Spinal cord (tissue), 10 donors: ENCODE results near the gene KRT26. TPM values are rescaled to one million over a fixed set of nuclear protein-coding genes. Genes with fewer than 3 reads are reported as not detected.
"Not testable (repeated sequence)": the region's sequence is repeated elsewhere in the genome, so short reads cannot be mapped to it uniquely, and the experiment has no call there.

Experiments used
- DNase-seq, 6 donors: peaks; one replicate each; pipeline versions ENCODE4 v3.0.0 to v3.0.0-alpha.2; 2013 to 2015; ENCODE audit warnings: low spot score in 6 of 6, low read depth in 4 of 6
- H3K27ac ChIP-seq: one replicate; pipeline ENCODE4 v1.5.1; 2013; ENCODE audit warnings: low read depth, low read length, control low read depth
- H3K27me3 ChIP-seq: one replicate; pipeline ENCODE4 v1.6.1; 2013; ENCODE audit warnings: low read length; ENCODE audit not compliant: control insufficient read depth, insufficient read depth
- H3K36me3 ChIP-seq: one replicate; pipeline ENCODE4 v1.6.1; 2013; ENCODE audit warnings: low read length; ENCODE audit not compliant: control insufficient read depth, insufficient read depth
- H3K4me1 ChIP-seq: one replicate; pipeline ENCODE4 v1.6.1; 2013; ENCODE audit warnings: low read length; ENCODE audit not compliant: control insufficient read depth, insufficient read depth
- H3K4me3 ChIP-seq: one replicate; pipeline ENCODE4 v1.5.1; 2013; ENCODE audit warnings: low read depth, low read length, control low read depth
- H3K9me3 ChIP-seq: one replicate; pipeline ENCODE4 v1.6.1; 2013; ENCODE audit warnings: low read length; ENCODE audit not compliant: control insufficient read depth, insufficient read depth
- WGBS: methylation state at CpG from one replicate; pipeline ENCODE4 v1.1.5; 2013; ENCODE audit warnings: missing lambda C conversion rate; ENCODE audit not compliant: insufficient coverage; 5-methylcytosine and 5-hydroxymethylcytosine counted together
- polyA plus RNA-seq, 2 donors: library from polyadenylated mRNA; unstranded; fragments of 120-200 nt; gene quantifications; one replicate each; pipeline ENCODE4 v1.2.1, GENCODE V29; 2013; ENCODE audit not compliant: insufficient read length in 2 of 2
- total RNA-seq, 2 donors: library from RNA; depleted of rRNA in 1 of 2; stranded (reverse); fragments of 120-200 nt in 1 of 2; fragments of >200 nt in 1 of 2; gene quantifications; one replicate each; pipeline versions ENCODE4 v1.2.3 to v1.2.4, GENCODE V29; 2013 to 2014
- donor health status: healthy.

The KRT26 gene
- total and polyA plus RNA-seq, 4 donors, result not detected

DNA sequence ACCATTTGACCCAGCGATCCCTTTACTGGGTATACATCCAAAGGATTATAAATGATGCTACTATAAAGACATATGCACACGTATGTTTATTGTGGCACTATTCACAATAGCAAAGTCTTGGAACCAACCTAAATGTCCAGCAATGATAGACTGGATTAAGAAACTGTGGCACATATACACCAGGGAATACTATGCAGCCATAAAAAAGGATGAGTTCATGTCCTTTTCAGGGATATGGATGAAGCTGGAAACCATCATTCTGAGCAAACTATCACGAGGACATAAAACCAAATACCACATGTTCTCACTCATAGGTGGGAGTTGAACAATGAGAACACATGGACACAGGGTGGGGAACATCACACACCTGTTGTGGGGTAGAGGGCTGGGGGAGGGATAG lies 42.7 kb upstream of the KRT26 start:
- not testable (repeated sequence) for H3K4me1 ChIP-seq, H3K4me3 ChIP-seq
- no CpG with 5 or more reads among the region's 3 CpGs for WGBS

DNA sequence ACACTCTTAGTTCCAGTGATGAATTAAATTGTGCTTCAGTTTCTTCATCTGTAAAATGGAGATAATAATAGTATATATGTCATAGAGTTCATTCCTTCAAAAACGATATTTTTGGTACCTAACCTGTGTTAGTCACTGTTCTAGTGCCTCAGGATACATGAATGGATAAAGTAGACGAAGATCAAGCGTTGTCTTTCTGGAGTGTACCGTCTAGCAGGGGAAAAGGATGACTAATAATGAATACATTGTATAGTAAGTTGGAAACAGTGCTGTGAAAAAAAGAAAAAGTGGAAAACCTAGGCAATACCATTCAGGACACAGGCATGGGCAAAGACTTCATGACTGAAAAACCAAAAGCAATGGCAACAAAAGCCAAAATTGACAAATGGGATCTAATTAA lies 41.8 kb upstream of the KRT26 start:
- peaks cover 7% of the 10 kb centered on the region for H3K27me3 ChIP-seq
- no peaks in the 10 kb centered on the region for H3K36me3 ChIP-seq
- no peaks in the 10 kb centered on the region for H3K4me1 ChIP-seq
- DNase-seq, result no peak
- no peaks in the 10 kb centered on the region for H3K9me3 ChIP-seq
- WGBS, result 70% methylated on average over 3 of the region's 4 CpGs
- no peak overlapping the region for H3K27ac ChIP-seq
- no peak overlapping the region for H3K4me3 ChIP-seq

More for the DNA sequence above, 42.7 kb upstream of the KRT26 start:
- H3K36me3 ChIP-seq, H3K27ac ChIP-seq, H3K9me3 ChIP-seq, DNase-seq, H3K27me3 ChIP-seq: not testable (repeated sequence)

DNA sequence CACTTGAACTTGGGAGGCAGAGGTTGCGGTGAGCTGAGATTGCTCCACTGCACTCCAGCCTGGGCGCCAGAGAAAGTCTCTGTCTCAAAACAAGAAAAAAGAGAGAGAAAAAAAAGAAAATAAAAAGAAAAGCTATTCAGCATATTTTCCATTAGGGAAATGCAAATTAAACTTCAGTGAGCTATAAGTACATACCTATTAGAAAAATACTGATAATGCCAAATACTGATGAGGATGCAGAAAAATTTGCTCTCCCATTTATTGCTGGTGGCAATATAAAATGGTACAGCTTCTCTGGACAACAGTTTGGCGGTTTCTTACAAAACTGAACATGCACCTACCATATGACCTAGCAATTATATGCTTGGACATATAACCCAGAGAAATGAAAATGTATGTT lies 40.6 kb upstream of the KRT26 start:
- no peaks in the 10 kb centered on the region for H3K4me1 ChIP-seq

DNA sequence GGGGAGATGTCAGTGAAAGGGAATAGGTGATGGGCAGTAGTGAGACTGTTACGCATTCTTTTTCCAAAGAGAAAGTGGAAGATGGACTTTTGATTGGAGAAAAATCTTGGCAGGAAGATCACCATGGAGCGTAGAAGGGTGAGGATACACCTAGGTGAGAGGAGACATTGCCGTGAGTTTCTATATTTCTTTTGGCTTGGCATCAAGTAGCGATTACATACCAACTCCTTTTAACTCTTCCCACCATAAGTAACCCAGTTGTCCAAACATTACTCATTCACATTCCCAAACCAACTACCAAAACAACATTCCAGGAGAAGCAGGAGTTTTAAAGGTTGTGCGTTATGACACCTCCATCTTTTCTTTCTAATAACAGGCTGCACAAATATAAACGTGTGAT lies 38.5 kb upstream of the KRT26 start:
- Histone ChIP-seq H3K9me3 (no peaks in the 10 kb centered on the region), H3K4me1 (no peaks in the 10 kb centered on the region), H3K36me3 (no peaks in the 10 kb centered on the region), H3K27ac (no peak overlapping the region), H3K4me3 (no peak overlapping the region), H3K27me3 (peaks cover 22% of the 10 kb centered on the region)
- DNase-seq, result no peak
- WGBS, result 100% methylated on average over 1 of the region's 6 CpGs

More for the DNA sequence above, 40.6 kb upstream of the KRT26 start:
- Histone ChIP-seq H3K4me3 (no peak overlapping the region), H3K36me3 (no peaks in the 10 kb centered on the region), H3K27ac (no peak overlapping the region), H3K27me3 (peaks cover 9% of the 10 kb centered on the region), H3K9me3 (no peaks in the 10 kb centered on the region)
- no peak for DNase-seq
- 60% methylated on average over 1 of the region's 3 CpGs for WGBS

DNA sequence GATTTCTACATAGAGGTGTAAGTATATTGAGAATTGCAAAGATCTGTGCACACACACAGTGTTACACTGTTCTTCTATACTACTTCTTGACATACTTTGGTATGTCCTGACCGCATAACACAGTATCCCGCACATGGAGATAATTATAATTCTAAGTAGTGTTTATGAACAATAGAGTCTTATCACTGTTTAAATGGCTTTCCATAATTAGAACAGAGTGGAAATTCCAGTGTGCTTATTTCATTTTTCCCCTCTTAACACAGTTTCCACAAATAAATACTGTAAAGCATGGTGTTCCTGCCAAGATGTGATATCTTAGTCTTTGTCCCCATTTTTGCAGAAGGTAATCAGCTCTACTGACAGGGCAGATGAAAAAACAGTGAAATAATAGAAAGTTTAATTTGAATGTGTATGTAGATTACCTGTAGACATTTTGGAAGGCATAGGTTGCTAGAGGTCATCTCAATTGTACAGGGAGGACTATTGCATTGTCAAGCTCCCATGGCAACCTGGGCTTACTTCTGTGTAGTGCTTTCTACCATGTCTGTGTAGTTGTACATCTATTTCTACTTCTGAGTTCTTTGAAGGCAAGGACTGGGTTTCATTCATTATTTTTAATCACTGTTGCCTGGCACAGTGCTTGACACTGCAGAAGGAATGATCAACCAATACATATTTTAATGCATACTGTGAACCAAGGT lies 37.9 kb upstream of the KRT26 start:
- DNase-seq, result no peak
- Histone ChIP-seq H3K27me3 (peaks cover 28% of the 10 kb centered on the region), H3K36me3 (no peaks in the 10 kb centered on the region), H3K4me1 (no peaks in the 10 kb centered on the region), H3K9me3 (no peaks in the 10 kb centered on the region), H3K4me3 (no peak overlapping the region), H3K27ac (no peak overlapping the region)
- no CpG with 5 or more reads among the region's 2 CpGs for WGBS

DNA sequence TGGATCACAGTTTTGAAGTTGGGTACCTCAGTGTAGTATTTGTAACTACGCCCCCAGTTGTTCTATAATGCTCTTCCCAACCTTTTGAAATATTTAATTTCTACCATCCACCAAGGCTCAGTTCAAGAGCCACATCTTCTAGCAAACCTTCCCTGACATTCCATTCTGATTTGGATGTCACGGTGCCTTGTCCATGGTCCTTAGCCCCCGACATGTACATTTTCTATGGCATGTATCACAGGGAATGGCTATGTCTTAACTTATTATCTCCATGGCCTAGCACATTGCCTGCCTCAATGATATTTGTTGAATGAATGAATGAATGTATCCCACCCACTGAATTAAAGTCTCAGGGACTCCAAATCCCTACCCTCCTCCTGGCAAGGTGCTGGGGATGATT lies 34.1 kb upstream of the KRT26 start:
- H3K36me3 ChIP-seq, result no peaks in the 10 kb centered on the region
- H3K4me3 ChIP-seq, result no peak overlapping the region
- no peak overlapping the region for H3K27ac ChIP-seq
- peaks cover 6% of the 10 kb centered on the region for H3K4me1 ChIP-seq
- no peak for DNase-seq
- peaks cover 44% of the 10 kb centered on the region for H3K27me3 ChIP-seq
- WGBS, result 60% methylated on average over 1 of the region's 3 CpGs
- H3K9me3 ChIP-seq, result no peaks in the 10 kb centered on the region

DNA sequence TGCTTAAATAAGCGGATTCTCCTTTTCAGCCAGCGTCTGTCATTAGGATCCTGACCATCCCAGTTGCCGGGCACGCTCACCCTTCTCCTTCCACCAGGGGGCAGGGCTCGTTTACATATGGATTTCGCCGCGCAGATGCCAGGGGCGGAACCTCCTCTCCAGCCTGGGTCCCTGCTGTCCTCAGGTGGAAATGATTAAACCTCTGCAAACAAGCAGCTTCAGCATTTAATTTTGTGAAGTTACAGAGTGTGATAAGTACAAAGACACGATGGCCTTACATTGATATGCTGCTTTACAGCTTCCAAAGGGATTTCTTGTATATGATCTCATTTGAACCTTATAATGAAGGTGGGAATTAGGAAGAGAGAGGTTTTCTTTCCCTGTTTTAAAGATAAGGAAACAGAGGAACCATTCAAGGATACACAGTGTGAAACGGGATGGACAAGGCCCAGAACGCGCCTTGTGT lies 31.6 kb upstream of the KRT26 start:
- no peaks in the 10 kb centered on the region for H3K9me3 ChIP-seq
- no peaks in the 10 kb centered on the region for H3K36me3 ChIP-seq
- H3K4me3 ChIP-seq, result no peak overlapping the region
- peaks cover 45% of the 10 kb centered on the region for H3K27me3 ChIP-seq
- peaks cover 6% of the 10 kb centered on the region for H3K4me1 ChIP-seq
- H3K27ac ChIP-seq, result no peak overlapping the region
- peak in 5 of 6 donors; percentile 43 to 93 (median 47) for DNase-seq
- WGBS, result 0% methylated on average over 4 of the region's 13 CpGs

DNA sequence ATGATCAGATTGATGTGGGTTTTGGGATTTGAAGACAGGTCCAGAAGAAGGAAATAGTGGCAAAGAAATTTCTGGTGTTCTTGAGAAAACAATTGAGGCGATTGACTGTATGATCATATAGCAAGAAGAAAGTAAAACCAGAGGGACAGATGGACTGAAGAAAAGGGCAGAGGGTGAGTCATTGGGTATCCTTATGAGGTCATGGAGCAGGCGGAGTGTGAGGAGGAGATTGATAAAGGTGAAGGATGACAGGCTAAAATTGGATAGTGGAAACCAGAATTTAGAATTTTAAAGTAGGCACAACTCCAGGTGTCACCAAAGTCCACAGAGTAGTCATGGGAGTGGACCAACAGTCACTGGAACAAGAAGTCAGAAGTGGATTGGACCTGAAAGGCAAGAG lies 29.2 kb upstream of the KRT26 start:
- 85% methylated on average over 2 of the region's 2 CpGs for WGBS
- Histone ChIP-seq H3K4me3 (no peak overlapping the region), H3K9me3 (no peaks in the 10 kb centered on the region), H3K27ac (no peak overlapping the region), H3K27me3 (peaks cover 43% of the 10 kb centered on the region), H3K36me3 (no peaks in the 10 kb centered on the region), H3K4me1 (peaks cover 6% of the 10 kb centered on the region)
- no peak for DNase-seq

DNA sequence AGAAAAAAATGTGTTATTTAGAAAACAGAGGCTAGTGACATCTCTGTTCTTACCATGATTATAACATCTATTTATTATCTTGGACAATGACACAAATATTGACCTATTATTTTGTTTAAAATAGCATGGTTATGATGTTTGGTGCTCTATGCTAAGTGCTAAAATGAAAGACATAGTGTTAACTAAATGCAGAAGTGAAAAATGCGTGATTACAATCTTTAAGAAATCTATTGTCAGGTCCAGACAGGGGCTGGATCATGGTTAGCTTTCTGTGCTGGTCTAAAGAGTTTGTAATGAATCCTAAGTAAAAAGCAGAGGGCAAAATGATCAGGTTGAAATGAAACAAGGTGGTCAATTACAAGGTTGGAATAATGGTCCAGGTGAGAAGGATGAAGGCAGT lies 28.4 kb upstream of the KRT26 start:
- Histone ChIP-seq H3K36me3 (no peaks in the 10 kb centered on the region), H3K4me1 (peaks cover 6% of the 10 kb centered on the region), H3K9me3 (no peaks in the 10 kb centered on the region), H3K4me3 (no peak overlapping the region), H3K27ac (no peak overlapping the region), H3K27me3 (peaks cover 37% of the 10 kb centered on the region)
- no peak for DNase-seq
- WGBS, result 50% methylated on average over 1 of the region's 1 CpG

DNA sequence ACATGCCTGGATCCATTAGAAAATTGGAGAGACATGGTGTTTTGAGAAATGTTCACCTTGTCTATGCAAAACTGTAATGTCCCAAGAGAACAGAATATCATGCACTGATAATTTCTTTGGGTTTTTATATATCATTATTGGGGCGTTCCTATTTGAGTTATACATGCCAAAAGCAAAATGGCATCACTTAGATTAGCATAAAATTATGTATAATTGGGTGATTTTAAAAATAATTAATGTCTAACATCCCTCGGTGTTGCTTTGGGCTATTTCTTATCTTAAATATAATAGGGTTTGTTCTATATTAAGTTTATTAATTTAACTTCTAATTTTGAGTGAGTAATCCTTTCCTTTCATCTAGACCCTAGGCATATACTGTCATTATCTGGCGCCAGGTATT lies 27.9 kb upstream of the KRT26 start, which contains the start of gene KRT28:
Gene KRT28 (minus strand): TSS at position 101 of the 400 bp plus-strand sequence. CDS start 66 bp downstream, at position 35.
- Histone ChIP-seq H3K4me1 (peaks cover 6% of the 10 kb centered on the region), H3K4me3 (no peak within 1 kb of the TSS), H3K36me3 (no peaks in the 10 kb centered on the region), H3K27me3 (peaks cover 32% of the 10 kb centered on the region), H3K27ac (no peak within 1 kb of the TSS), H3K9me3 (no peaks in the 10 kb centered on the region)
- no CpG with 5 or more reads among the region's 3 CpGs for WGBS
- no peak for DNase-seq
